Breast epithelium (tissue), 4 donors: ENCODE results near the gene C1QTNF7. TPM values are rescaled to one million over a fixed set of nuclear protein-coding genes. Genes with fewer than 3 reads are reported as not detected.

Experiments used
- DNase-seq, 2 donors: peaks; one replicate each; pipeline ENCODE4 v3.0.0-alpha.2; 2019; ENCODE audit warnings: low spot score in 2 of 2
- H3K27ac ChIP-seq, 2 donors: fragments of 200-600 bp; sonication (generic) in 1 of 2; one replicate each; pipeline ENCODE4 v1.5.1; 2016 to 2019; ENCODE audit warnings: mild to moderate bottlenecking in 1 of 2
- H3K27me3 ChIP-seq, 2 donors: fragments of 200-600 bp; sonication (generic) in 1 of 2; one replicate each; pipeline versions ENCODE4 v1.5.1 to v1.6.0; 2017 to 2019; ENCODE audit warnings: control low read depth in 1 of 2, mild to moderate bottlenecking in 1 of 2
- H3K36me3 ChIP-seq: fragments of 200-600 bp; one replicate; pipeline ENCODE4 v1.5.1; 2019
- H3K4me1 ChIP-seq, 2 donors: fragments of 200-600 bp; sonication (generic); one replicate each; pipeline ENCODE4 v1.5.1; 2016 to 2019; ENCODE audit warnings: control low read depth in 1 of 2
- H3K4me3 ChIP-seq, 3 donors: fragments of 200-600 bp; sonication (generic); 1 replicate in 2 of 3; 2 replicates in 1 of 3; pipeline ENCODE4 v1.5.1; 2016 to 2019; ENCODE audit warnings: mild to moderate bottlenecking in 3 of 3, moderate library complexity in 2 of 3
- H3K9me3 ChIP-seq, 2 donors: fragments of 200-600 bp; sonication (generic) in 1 of 2; one replicate each; pipeline ENCODE4 v1.5.1; 2016 to 2019; ENCODE audit warnings: control low read depth in 1 of 2
- CTCF ChIP-seq, 3 donors: fragments of 450-650 bp; IDR thresholded peaks; one replicate each; pipeline ENCODE4 v1.5.1; 2016 to 2017; ENCODE audit warnings: antibody characterized with exemption in 3 of 3, mild to moderate bottlenecking in 3 of 3, moderate library complexity in 3 of 3
- POLR2A ChIP-seq: fragments of 450-650 bp; IDR thresholded peaks from one replicate; pipeline ENCODE4 v1.6.1; 2016; ENCODE audit warnings: antibody characterized with exemption, mild to moderate bottlenecking, moderate library complexity
- POLR2AphosphoS5 ChIP-seq, 3 donors: sonication (generic); formaldehyde crosslinking; IDR thresholded peaks; one replicate each; pipeline ENCODE4 v1.6.1; 2017; ENCODE audit warnings: antibody characterized with exemption in 3 of 3
- intact Hi-C: fragments of 100-400 bp; cut with DNase I; formaldehyde crosslinking; loops from one replicate; pipeline ENCODE4 v1.15.1; 2023; ENCODE audit warnings: low total_unique reads
- total RNA-seq, 3 donors: library from RNA; depleted of rRNA; stranded (reverse); fragments of >200 nt; gene quantifications; one replicate each; pipeline ENCODE4 v1.1.0, GENCODE V29; 2016

Gene C1QTNF7
- total RNA-seq, 3 donors from 2014 or later = 2.2 to 14.9 (median 2.6) TPM

- Histone ChIP-seq H3K27me3 (no peaks in the 10 kb centered on the region), H3K4me1 (no peaks in the 10 kb centered on the region), H3K36me3 (no peaks in the 10 kb centered on the region), H3K27ac (no peak overlapping the region), H3K4me3 (no peak overlapping the region), H3K9me3 (no peaks in the 10 kb centered on the region)
- TF ChIP-seq POLR2A = no peak
- no peak for TF ChIP-seq CTCF (IDR thresholded peaks at IDR 0.05)
- no peak for TF ChIP-seq POLR2AphosphoS5 (IDR thresholded peaks at IDR 0.05)
- intact Hi-C loops = no loop called here
- no peak for DNase-seq
These were observed 16.4 kb downstream of the C1QTNF7 start for GRCh38 chr4:15444276-15444675.

- Histone ChIP-seq H3K27ac (no peak overlapping the region), H3K9me3 (no peaks in the 10 kb centered on the region), H3K4me1 (no peaks in the 10 kb centered on the region), H3K36me3 (no peaks in the 10 kb centered on the region), H3K27me3 (no peaks in the 10 kb centered on the region), H3K4me3 (no peak overlapping the region)
- TF ChIP-seq CTCF (IDR thresholded peaks at IDR 0.05) (no peak), POLR2AphosphoS5 (IDR thresholded peaks at IDR 0.05) (no peak), POLR2A (no peak)
- DNase-seq = no peak
- intact Hi-C loops = no loop called here
These were observed 17.2 kb downstream of the C1QTNF7 start for GRCh38 chr4:15444879-15445547.

GRCh38 chr4:15451181-15451865 lies 23.5 kb downstream of the C1QTNF7 start:
- Histone ChIP-seq H3K9me3 (no peaks in the 10 kb centered on the region), H3K27ac (peak overlapping the region; percentile 45 to 55), H3K4me1 (no peaks in the 10 kb centered on the region), H3K27me3 (no peaks in the 10 kb centered on the region), H3K36me3 (no peaks in the 10 kb centered on the region), H3K4me3 (no peak overlapping the region)
- no peak for DNase-seq
- TF ChIP-seq CTCF (IDR thresholded peaks at IDR 0.05) (no peak), POLR2AphosphoS5 (IDR thresholded peaks at IDR 0.05) (no peak), POLR2A (no peak)
- intact Hi-C loops = no loop called here

- intact Hi-C loops = no loop called here
These were observed 24.3 kb downstream of the C1QTNF7 start for GRCh38 chr4:15451866-15452765.

More at GRCh38 chr4:15451866-15452765, 24.3 kb downstream of the C1QTNF7 start:
- peak overlapping the region; percentile 34 to 55 for H3K27ac ChIP-seq
- no peaks in the 10 kb centered on the region for H3K27me3 ChIP-seq
- H3K9me3 ChIP-seq = no peaks in the 10 kb centered on the region
- no peak for DNase-seq
- no peaks in the 10 kb centered on the region for H3K36me3 ChIP-seq
- TF ChIP-seq CTCF (IDR thresholded peaks at IDR 0.05) (no peak), POLR2A (no peak), POLR2AphosphoS5 (IDR thresholded peaks at IDR 0.05) (peak in 1 of 3 donors; percentile 64)
- H3K4me3 ChIP-seq = no peak overlapping the region
- H3K4me1 ChIP-seq = no peaks in the 10 kb centered on the region
